Endothelial cell (in vitro differentiated cells): ENCODE data around the gene TMOD2. TPM values are rescaled to one million over a fixed set of nuclear protein-coding genes. Genes with fewer than 3 reads are reported as not detected.

Experiments used
- DNase-seq: peaks from one replicate; pipeline ENCODE4 v3.0.0; 2021; ENCODE audit warnings: low spot score
- H3K27ac Mint-ChIP-seq: one replicate; pipeline ENCODE4 v1.8.0; 2021; ENCODE audit warnings: mixed read lengths, inconsistent platforms; ENCODE audit not compliant: unreplicated experiment
- H3K27me3 Mint-ChIP-seq: one replicate; pipeline ENCODE4 v1.8.0; 2021; ENCODE audit warnings: mild to moderate bottlenecking, moderate library complexity, mixed read lengths, inconsistent platforms; ENCODE audit not compliant: unreplicated experiment
- H3K36me3 Mint-ChIP-seq: one replicate; pipeline ENCODE4 v1.8.0; 2021; ENCODE audit warnings: mild to moderate bottlenecking, low read depth, mixed read lengths, inconsistent platforms; ENCODE audit not compliant: unreplicated experiment
- H3K4me1 Mint-ChIP-seq: one replicate; pipeline ENCODE4 v1.8.0; 2021; ENCODE audit warnings: mild to moderate bottlenecking, mixed read lengths, inconsistent platforms; ENCODE audit not compliant: unreplicated experiment
- H3K4me3 Mint-ChIP-seq: one replicate; pipeline ENCODE4 v1.8.0; 2021; ENCODE audit warnings: mild to moderate bottlenecking, mixed read lengths, inconsistent platforms; ENCODE audit not compliant: unreplicated experiment
- H3K9me3 Mint-ChIP-seq: one replicate; pipeline ENCODE4 v1.8.0; 2021; ENCODE audit warnings: mixed read lengths, inconsistent platforms; ENCODE audit not compliant: unreplicated experiment
- total RNA-seq: library from RNA; stranded (reverse); fragmentation: NEBNext Ultra II Directional; extraction: Animal tissue kit (Norgen Biotek cat#: 25700); gene quantifications from one replicate; pipeline ENCODE4 v1.2.1, GENCODE V29; 2021; ENCODE audit not compliant: unreplicated experiment
- TF ChIP-seq, protein P1 (sequence below): fragments of 200-600 bp; sonication (generic); IDR thresholded peaks from one replicate; pipeline ENCODE4 v1.5.0; 2021; ENCODE audit warnings: antibody characterized with exemption; ENCODE audit not compliant: unreplicated experiment

TMOD2 gene
- total RNA-seq, 1 donor from 2014 or later = 118 TPM

DNA sequence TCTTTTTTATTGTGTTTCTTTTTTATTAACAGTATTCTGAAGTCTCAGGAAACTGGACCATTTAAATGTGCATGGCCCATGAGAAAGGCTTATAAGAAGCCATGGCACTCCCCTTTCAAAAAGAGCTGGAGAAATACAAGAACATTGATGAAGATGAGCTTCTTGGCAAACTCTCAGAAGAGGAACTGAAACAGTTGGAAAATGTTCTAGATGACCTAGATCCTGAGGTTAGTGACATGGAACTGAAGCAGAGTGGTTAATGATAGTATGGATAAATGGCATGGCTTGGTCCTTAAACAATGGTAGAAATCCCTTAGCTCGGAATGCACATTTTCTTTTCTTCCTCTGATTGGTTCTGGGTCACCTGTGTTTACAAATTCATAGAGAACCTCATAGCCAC is 14.9 kb downstream of the TMOD2 start:
- H3K4me1 Mint-ChIP-seq = peaks cover 55% of the 10 kb centered on the region
- DNase-seq = no peak
- peak overlapping the region; percentile 45 for H3K27ac Mint-ChIP-seq
- peaks cover 4% of the 10 kb centered on the region for H3K27me3 Mint-ChIP-seq
- peaks cover 29% of the 10 kb centered on the region for H3K36me3 Mint-ChIP-seq
- TF ChIP-seq, protein P1, sequence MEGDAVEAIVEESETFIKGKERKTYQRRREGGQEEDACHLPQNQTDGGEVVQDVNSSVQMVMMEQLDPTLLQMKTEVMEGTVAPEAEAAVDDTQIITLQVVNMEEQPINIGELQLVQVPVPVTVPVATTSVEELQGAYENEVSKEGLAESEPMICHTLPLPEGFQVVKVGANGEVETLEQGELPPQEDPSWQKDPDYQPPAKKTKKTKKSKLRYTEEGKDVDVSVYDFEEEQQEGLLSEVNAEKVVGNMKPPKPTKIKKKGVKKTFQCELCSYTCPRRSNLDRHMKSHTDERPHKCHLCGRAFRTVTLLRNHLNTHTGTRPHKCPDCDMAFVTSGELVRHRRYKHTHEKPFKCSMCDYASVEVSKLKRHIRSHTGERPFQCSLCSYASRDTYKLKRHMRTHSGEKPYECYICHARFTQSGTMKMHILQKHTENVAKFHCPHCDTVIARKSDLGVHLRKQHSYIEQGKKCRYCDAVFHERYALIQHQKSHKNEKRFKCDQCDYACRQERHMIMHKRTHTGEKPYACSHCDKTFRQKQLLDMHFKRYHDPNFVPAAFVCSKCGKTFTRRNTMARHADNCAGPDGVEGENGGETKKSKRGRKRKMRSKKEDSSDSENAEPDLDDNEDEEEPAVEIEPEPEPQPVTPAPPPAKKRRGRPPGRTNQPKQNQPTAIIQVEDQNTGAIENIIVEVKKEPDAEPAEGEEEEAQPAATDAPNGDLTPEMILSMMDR = no peak
- H3K4me3 Mint-ChIP-seq = no peak overlapping the region
- H3K9me3 Mint-ChIP-seq = no peaks in the 10 kb centered on the region

DNA sequence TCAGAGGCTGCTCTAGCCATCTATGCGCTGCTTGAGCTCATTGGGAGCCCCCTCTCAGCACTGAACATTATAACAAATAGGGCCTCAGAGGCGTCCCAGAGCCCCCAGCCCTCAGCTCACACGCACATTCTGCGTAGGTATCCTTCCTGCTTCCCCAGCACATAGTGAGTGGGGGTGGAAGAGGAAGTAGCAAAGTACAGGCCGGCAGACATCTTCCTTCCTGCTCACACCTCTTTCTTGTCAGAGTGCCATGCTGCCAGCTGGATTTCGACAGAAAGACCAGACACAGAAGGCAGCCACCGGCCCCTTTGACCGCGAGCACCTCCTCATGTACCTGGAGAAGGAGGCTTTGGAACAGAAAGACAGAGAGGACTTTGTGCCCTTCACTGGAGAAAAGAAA is 16.6 kb downstream of the TMOD2 start:
- Mint-ChIP-seq H3K27ac (peak overlapping the region; percentile 95), H3K4me1 (peaks cover 72% of the 10 kb centered on the region), H3K4me3 (peak overlapping the region; percentile 89), H3K9me3 (no peaks in the 10 kb centered on the region), H3K27me3 (peaks cover 4% of the 10 kb centered on the region), H3K36me3 (peaks cover 43% of the 10 kb centered on the region)
- TF ChIP-seq, protein P1 = no peak
- peak; percentile 22 for DNase-seq

DNA sequence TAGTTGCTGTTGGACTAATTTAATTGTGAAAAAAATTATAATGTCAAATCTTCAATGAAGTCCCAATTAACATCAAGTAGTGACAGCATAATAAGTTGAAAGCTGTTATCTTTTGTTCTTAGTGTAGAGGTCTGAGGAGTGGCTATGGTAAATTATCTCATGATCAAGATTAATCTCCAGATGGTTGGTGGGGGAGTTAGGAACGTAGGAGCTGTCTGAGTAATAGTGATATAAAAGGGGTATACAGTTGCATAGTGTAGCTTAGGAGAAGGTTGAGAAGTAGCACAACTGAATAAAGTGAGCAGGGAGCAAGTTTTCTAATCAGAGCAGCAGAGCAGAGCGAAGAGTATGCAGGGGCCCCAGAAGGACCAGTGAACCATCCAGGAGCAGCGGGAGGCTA is 19.5 kb downstream of the TMOD2 start:
- peaks cover 2% of the 10 kb centered on the region for H3K27me3 Mint-ChIP-seq
- peak overlapping the region; percentile 51 for H3K4me3 Mint-ChIP-seq
- H3K27ac Mint-ChIP-seq = peak overlapping the region; percentile 94
- peaks cover 51% of the 10 kb centered on the region for H3K36me3 Mint-ChIP-seq
- DNase-seq = no peak
- H3K4me1 Mint-ChIP-seq = peaks cover 76% of the 10 kb centered on the region
- no peaks in the 10 kb centered on the region for H3K9me3 Mint-ChIP-seq
- TF ChIP-seq, protein P1 = no peak

DNA sequence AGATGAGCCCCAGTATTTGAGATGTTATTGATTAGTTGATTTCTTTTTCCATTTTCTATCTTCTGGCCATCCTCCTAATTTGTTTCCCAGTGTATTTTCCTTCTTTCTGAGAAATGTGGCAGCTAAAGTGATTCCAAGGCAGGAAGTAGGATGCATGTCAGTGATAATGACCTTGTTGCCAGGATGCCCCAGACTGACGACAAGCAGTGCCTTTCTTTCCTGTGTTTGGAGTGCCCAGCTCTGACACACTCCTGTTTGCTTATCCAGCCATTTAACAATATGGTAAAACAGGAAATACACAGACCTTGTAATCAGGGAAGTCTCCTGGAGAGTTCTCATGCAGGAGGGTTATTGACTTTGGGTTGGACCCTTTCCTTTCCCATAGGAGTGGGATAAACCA is 20.4 kb downstream of the TMOD2 start:
- Mint-ChIP-seq H3K36me3 (peaks cover 52% of the 10 kb centered on the region), H3K9me3 (no peaks in the 10 kb centered on the region), H3K27ac (peak overlapping the region; percentile 94), H3K27me3 (peaks cover 2% of the 10 kb centered on the region), H3K4me1 (peaks cover 76% of the 10 kb centered on the region), H3K4me3 (peak overlapping the region; percentile 22)
- TF ChIP-seq, protein P1 = no peak
- peak; percentile 8 for DNase-seq

DNA sequence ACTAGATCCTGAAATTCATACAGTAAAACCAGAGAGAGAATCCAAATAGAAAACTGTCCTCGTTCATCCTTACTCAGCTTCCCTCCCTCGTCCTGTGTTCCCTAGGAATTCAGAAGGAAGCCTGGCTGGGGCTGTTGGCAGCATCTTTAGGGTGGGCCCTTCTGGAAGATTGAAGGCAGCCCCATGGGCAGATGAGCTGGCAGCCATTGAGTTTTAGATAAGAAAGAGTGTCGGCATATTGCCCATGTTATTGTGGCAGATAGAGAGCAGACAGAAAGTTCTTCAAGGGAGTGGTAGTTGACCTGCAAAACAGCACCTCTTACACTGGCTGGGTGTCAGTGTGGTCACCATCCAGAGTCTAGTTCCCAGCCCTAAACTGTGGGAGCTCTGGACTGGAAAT is 23.5 kb downstream of the TMOD2 start:
- no peaks in the 10 kb centered on the region for H3K9me3 Mint-ChIP-seq
- peaks cover 44% of the 10 kb centered on the region for H3K36me3 Mint-ChIP-seq
- TF ChIP-seq, protein P1 = no peak
- H3K27me3 Mint-ChIP-seq = peaks cover 4% of the 10 kb centered on the region
- no peak overlapping the region for H3K27ac Mint-ChIP-seq
- DNase-seq = no peak
- peak overlapping the region; percentile 35 for H3K4me3 Mint-ChIP-seq
- H3K4me1 Mint-ChIP-seq = peaks cover 59% of the 10 kb centered on the region
